Measurements from ENCODE around the gene TBC1D19. TPM values are rescaled to one million over a fixed set of nuclear protein-coding genes. Genes with fewer than 3 reads are reported as not detected.
"Not testable (repeated sequence)": the region's sequence is repeated elsewhere in the genome, so short reads cannot be mapped to it uniquely, and the experiment has no call there.

The TBC1D19 gene
- total RNA-seq, 1 donor from 2014 or later = 4.5 TPM

DNA sequence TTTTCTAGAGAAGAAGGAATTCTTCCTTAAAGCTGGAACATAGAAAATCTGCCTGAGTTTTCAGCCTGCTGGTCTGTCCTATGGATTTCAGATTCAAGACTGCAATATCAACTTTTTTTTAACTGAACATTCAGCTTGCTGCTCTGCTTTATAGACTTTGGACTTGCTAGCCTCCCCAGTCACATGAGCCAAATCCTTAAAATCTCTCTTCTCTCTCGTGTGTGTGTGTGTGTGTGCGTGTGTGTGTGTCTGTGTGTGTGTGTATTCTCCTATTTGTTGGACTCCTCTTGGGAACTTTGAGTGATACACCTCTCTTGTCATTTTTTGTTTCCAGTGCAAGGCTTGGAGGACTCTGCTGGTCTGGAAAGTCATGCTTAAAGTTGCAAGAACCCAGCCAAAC, 6.8 kb upstream of the TBC1D19 start:
- H3K9me3 Mint-ChIP-seq = no peaks in the 10 kb centered on the region
- no peak for DNase-seq (ENCODE audit: low spot score)
- no peaks in the 10 kb centered on the region for H3K36me3 Mint-ChIP-seq (ENCODE audit: low read depth)
- intact Hi-C loops (cut with micrococcal nuclease) = no loop called here
- H3K27ac Mint-ChIP-seq = no peak overlapping the region
- no peaks in the 10 kb centered on the region for H3K27me3 Mint-ChIP-seq (ENCODE audit: low read depth)
- no peak overlapping the region for H3K4me3 Mint-ChIP-seq (ENCODE audit: low read depth)
- H3K4me1 Mint-ChIP-seq (ENCODE audit: low read depth) = peaks cover 5% of the 10 kb centered on the region

DNA sequence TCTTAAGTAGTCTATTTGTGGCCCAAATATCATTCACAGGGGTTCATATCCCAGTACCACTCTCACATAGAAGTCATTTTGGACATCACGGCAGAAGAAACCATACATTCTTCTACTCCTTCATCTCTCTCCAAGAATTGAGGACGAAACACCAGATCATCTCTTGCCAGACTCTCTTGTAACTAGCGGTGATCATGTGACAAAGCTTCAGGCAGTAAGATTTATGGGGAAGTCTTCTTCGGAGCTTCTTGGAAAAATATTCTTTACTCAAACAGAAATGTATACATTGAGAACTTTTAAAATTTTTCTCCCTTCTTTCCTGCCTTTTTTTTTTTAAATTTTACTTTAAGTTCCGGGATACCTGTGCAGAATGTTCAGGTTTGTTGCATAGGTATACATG, 4.7 kb upstream of the TBC1D19 start:
- Mint-ChIP-seq H3K36me3 (ENCODE audit: low read depth) (no peaks in the 10 kb centered on the region), H3K27ac (no peak overlapping the region), H3K9me3 (no peaks in the 10 kb centered on the region), H3K4me3 (ENCODE audit: low read depth) (no peak overlapping the region), H3K4me1 (ENCODE audit: low read depth) (peaks cover 17% of the 10 kb centered on the region), H3K27me3 (ENCODE audit: low read depth) (no peaks in the 10 kb centered on the region)
- DNase-seq (ENCODE audit: low spot score) = no peak
- intact Hi-C loops (cut with micrococcal nuclease) = no loop called here

DNA sequence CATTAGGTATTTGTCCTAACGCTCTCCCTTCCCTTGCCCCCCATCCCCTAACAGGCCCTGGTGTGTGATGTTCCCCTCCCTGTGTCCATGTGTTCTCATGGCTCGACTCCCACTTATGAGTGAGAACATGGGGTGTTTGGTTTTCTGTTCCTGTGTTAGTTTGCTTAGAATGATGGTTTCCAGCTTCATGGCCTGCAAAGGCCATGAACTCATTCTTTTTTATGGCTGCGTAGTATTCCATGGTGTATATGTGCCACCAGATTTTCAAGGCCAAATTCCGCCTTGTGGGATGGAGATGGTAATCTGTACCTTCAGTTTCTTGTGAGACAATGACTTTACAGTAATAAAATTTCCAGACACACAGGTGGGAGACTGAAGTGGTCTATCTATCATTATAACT, 2.5 kb upstream of the TBC1D19 start:
- not testable (repeated sequence) for H3K27me3 Mint-ChIP-seq (ENCODE audit: low read depth); H3K27ac Mint-ChIP-seq; H3K9me3 Mint-ChIP-seq; H3K4me3 Mint-ChIP-seq (ENCODE audit: low read depth); DNase-seq (ENCODE audit: low spot score); H3K36me3 Mint-ChIP-seq (ENCODE audit: low read depth)
- intact Hi-C loops (cut with micrococcal nuclease) = loop anchor here (5.0 to 10.0 kb wide), 3 partner anchors 127 to 667 kb away; partner anchors contain the start of gene SMIM20
- peaks cover 27% of the 10 kb centered on the region for H3K4me1 Mint-ChIP-seq (ENCODE audit: low read depth)

DNA sequence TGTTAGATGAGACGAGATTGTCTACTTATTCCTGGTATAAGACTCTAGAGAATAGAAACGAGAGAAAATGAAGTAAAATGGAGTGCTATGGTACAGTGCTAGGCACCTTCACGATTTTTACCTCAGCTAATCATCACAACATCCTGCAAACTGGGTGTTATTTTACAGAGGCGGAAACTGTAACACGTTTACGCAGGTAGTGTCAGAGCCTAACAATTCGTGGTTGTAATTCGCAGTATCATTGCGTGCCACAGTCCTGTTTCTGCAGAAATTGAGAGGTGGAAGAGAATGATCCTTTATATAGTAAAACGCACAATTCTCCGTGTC, 383 bp upstream of the TBC1D19 start:
- Mint-ChIP-seq H3K36me3 (ENCODE audit: low read depth) (no peaks in the 10 kb centered on the region), H3K27me3 (ENCODE audit: low read depth) (no peaks in the 10 kb centered on the region), H3K27ac (peak overlapping the region; percentile 79), H3K9me3 (no peaks in the 10 kb centered on the region), H3K4me1 (ENCODE audit: low read depth) (peaks cover 25% of the 10 kb centered on the region), H3K4me3 (ENCODE audit: low read depth) (peak overlapping the region; percentile 93)
- DNase-seq (ENCODE audit: low spot score) = no peak
- intact Hi-C loops (cut with micrococcal nuclease) = loop anchor here (2.0 to 10.0 kb wide), 4 partner anchors 129 to 669 kb away; partner anchors contain the start of gene SMIM20

DNA sequence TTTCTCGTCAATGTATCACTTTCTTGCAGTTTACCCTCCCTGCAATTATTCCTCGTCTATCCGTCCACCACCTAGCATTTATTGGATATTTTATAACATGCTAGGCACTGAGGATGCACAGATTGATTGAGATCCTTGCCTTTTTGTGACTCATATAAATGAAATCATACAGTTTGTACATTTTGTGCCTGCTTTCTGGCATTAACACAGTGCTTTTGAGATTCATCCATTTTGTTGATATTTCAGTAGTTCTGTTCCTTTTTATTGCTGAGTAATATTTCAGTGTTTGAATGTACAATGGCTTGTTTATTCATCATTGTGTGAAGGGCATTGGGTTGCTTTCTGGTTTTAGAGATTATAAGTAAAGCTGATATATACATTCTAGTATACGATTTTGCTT, 841 bp downstream of the TBC1D19 start:
- intact Hi-C loops (cut with micrococcal nuclease) = loop anchor here (5.0 to 10.0 kb wide), 3 partner anchors 130 to 670 kb away; partner anchors contain the start of gene SMIM20
- peaks cover 25% of the 10 kb centered on the region for H3K4me1 Mint-ChIP-seq (ENCODE audit: low read depth)

DNA sequence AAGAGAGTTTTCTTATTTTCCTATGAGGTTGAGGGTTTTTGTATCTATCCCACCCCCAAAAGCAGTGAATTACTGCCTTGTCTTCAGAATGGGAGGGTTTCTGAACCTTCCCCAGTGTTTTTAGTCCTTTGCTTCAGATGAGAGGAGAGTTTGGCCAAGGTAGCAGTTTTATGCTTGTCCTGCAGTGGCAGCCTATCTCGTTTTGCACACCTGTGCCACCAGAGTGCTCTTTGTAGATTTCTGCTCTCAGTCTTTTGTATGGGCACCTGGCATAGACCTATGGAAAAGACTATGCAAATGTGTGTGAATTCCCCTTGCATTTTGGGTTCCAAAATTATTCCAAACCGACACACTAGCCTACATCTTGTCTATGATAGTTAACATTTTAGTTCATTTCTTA, 5.8 kb downstream of the TBC1D19 start:
- H3K27me3 Mint-ChIP-seq (ENCODE audit: low read depth) = peaks cover 8% of the 10 kb centered on the region
- intact Hi-C loops (cut with micrococcal nuclease) = loop anchor here (10.0 kb wide), 2 partner anchors 135 to 675 kb away; partner anchors contain the start of gene SMIM20
- H3K27ac Mint-ChIP-seq = no peak overlapping the region
- H3K36me3 Mint-ChIP-seq (ENCODE audit: low read depth) = no peaks in the 10 kb centered on the region
- no peaks in the 10 kb centered on the region for H3K9me3 Mint-ChIP-seq
- DNase-seq (ENCODE audit: low spot score) = no peak
- peaks cover 10% of the 10 kb centered on the region for H3K4me1 Mint-ChIP-seq (ENCODE audit: low read depth)
- H3K4me3 Mint-ChIP-seq (ENCODE audit: low read depth) = no peak overlapping the region

More for the DNA sequence above, 841 bp downstream of the TBC1D19 start:
- Mint-ChIP-seq H3K27me3 (ENCODE audit: low read depth) (peaks cover 5% of the 10 kb centered on the region), H3K9me3 (no peaks in the 10 kb centered on the region), H3K36me3 (ENCODE audit: low read depth) (no peaks in the 10 kb centered on the region), H3K27ac (peak overlapping the region; percentile 79), H3K4me3 (ENCODE audit: low read depth) (peak overlapping the region; percentile 93)
- DNase-seq (ENCODE audit: low spot score) = no peak

DNA sequence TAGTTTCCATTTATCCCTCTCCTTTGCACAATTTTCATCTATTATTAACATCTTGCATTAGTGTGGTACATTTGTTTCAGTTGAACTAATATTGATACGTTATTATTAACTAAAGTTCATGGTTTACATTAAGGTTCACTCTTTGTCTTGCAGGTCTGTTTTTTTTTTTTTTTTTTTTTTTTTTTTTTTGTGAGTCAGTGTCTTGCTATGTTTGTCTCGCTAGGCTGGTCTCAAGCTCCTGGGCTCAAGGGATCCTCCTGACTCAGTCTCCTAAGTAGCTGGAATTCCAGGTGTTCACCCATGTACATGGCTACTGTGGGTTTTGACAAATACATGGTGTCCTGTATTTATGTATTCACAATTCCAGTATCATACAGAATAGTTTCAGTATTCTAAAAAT, 6.8 kb downstream of the TBC1D19 start:
- Mint-ChIP-seq H3K9me3 (no peaks in the 10 kb centered on the region), H3K36me3 (ENCODE audit: low read depth) (no peaks in the 10 kb centered on the region), H3K27ac (no peak overlapping the region), H3K27me3 (ENCODE audit: low read depth) (peaks cover 8% of the 10 kb centered on the region), H3K4me1 (ENCODE audit: low read depth) (peaks cover 7% of the 10 kb centered on the region), H3K4me3 (ENCODE audit: low read depth) (no peak overlapping the region)
- intact Hi-C loops (cut with micrococcal nuclease) = no loop called here
- no peak for DNase-seq (ENCODE audit: low spot score)

DNA sequence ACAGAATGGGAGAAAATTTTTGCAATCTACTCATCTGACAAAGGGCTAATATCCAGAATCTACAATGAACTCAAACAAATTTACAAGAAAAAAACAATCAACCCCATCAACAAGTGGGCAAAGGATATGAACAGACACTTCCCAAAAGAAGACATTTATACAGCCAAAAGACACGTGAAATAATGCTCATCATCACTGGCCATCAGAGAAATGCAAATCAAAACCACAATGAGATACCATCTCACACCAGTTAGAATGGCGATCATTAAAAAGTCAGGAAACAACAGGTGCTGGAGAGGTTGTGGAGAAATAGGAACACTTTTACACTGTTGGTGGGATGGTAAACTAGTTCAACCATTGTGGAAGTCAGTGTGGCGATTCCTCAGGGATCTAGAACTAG, 9.7 kb downstream of the TBC1D19 start:
- H3K4me1 Mint-ChIP-seq (ENCODE audit: low read depth); H3K36me3 Mint-ChIP-seq (ENCODE audit: low read depth); H3K27ac Mint-ChIP-seq; DNase-seq (ENCODE audit: low spot score); H3K4me3 Mint-ChIP-seq (ENCODE audit: low read depth); H3K9me3 Mint-ChIP-seq; H3K27me3 Mint-ChIP-seq (ENCODE audit: low read depth); intact Hi-C loops (cut with micrococcal nuclease): not testable (repeated sequence)

DNA sequence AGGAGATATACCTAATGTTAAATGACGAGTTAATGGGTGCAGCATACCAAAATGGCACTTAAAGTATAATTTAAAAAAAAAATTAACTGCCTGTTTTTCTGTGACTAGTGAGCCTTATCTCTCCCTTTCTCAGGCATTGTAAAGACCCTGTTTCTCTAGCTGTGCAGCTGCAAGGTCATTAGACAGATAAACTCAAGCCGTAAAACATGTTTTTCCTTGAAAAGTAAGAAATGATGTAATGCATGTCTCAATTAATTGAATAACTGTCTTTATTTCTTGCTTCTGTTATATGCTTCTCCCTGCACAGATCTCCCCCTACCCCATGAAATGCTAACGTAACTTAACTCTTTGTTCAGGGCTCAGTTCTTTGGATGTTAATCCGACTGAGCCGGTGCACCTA, 10.5 kb downstream of the TBC1D19 start:
- Mint-ChIP-seq H3K27ac (no peak overlapping the region), H3K4me3 (ENCODE audit: low read depth) (no peak overlapping the region), H3K36me3 (ENCODE audit: low read depth) (no peaks in the 10 kb centered on the region), H3K9me3 (no peaks in the 10 kb centered on the region), H3K27me3 (ENCODE audit: low read depth) (peaks cover 6% of the 10 kb centered on the region), H3K4me1 (ENCODE audit: low read depth) (peaks cover 7% of the 10 kb centered on the region)
- intact Hi-C loops (cut with micrococcal nuclease) = no loop called here
- DNase-seq (ENCODE audit: low spot score) = no peak

DNA sequence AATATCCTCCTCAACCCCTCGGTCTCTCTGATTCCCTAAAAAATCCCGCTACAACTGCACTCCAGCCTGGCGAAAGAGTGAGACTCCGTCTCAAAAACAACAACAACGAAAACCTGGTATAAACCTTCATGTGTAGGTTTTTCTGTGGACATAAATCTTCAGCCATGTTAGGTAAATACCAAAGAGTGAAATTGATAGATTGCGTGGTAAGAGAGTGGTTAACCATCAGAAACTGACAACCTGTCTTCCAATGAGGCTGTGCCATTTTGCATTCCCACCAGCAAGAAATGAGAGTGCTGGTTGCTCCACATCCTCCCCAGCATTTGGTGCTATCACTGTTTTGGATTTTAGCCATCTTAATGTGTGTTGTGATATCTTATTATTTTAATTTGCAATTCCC, 10.9 kb downstream of the TBC1D19 start:
- DNase-seq (ENCODE audit: low spot score) = no peak
- peaks cover 3% of the 10 kb centered on the region for H3K27me3 Mint-ChIP-seq (ENCODE audit: low read depth)
- no peak overlapping the region for H3K27ac Mint-ChIP-seq
- intact Hi-C loops (cut with micrococcal nuclease) = no loop called here
- no peaks in the 10 kb centered on the region for H3K9me3 Mint-ChIP-seq
- H3K4me1 Mint-ChIP-seq (ENCODE audit: low read depth) = peaks cover 7% of the 10 kb centered on the region
- H3K4me3 Mint-ChIP-seq (ENCODE audit: low read depth) = no peak overlapping the region
- no peaks in the 10 kb centered on the region for H3K36me3 Mint-ChIP-seq (ENCODE audit: low read depth)

DNA sequence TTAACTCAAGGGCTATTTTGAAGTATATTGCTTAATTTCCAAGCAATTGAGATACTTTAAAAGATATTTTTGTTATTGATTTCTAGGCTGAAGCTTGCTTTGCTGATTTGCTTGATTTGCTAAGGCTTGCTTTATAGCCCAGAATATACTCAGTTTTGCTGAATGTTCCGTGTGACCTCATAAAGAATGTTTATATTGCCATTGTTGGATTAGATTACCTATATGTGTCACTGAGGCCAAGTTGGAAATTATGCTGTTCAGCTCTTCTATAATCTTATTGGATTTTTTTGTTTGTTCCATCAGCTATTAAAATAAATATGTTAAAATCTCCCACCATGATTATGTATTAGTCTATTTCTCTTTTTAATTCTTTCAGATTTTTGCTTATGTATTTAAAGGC, 13.0 kb downstream of the TBC1D19 start:
- no peak for DNase-seq (ENCODE audit: low spot score)
- H3K36me3 Mint-ChIP-seq (ENCODE audit: low read depth) = no peaks in the 10 kb centered on the region
- H3K4me3 Mint-ChIP-seq (ENCODE audit: low read depth) = no peak overlapping the region
- no peaks in the 10 kb centered on the region for H3K9me3 Mint-ChIP-seq
- H3K4me1 Mint-ChIP-seq (ENCODE audit: low read depth) = peaks cover 7% of the 10 kb centered on the region
- H3K27me3 Mint-ChIP-seq (ENCODE audit: low read depth) = no peaks in the 10 kb centered on the region
- no peak overlapping the region for H3K27ac Mint-ChIP-seq
- intact Hi-C loops (cut with micrococcal nuclease) = no loop called here

DNA sequence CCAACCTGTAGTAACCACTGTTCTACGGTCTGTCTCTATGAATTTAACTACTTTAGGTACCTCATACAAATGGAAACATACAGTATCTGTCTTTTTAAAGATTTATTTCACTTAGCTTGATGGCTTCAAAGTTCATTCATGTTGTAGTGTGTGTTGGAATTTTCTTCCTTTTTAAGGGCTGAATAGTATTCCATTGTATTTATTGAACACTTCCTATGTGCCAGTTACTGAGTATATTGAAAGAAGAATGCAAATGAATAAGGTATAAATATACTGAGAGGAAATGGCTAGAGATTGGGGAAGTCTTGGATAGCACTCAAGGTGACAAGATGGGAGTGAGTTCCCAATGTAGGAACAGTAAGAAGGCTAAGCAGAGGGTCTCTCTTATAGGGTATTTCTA, 17.3 kb downstream of the TBC1D19 start:
- no peaks in the 10 kb centered on the region for H3K9me3 Mint-ChIP-seq
- no peak for DNase-seq (ENCODE audit: low spot score)
- no peaks in the 10 kb centered on the region for H3K4me1 Mint-ChIP-seq (ENCODE audit: low read depth)
- no peaks in the 10 kb centered on the region for H3K36me3 Mint-ChIP-seq (ENCODE audit: low read depth)
- H3K4me3 Mint-ChIP-seq (ENCODE audit: low read depth) = no peak overlapping the region
- no peaks in the 10 kb centered on the region for H3K27me3 Mint-ChIP-seq (ENCODE audit: low read depth)
- no peak overlapping the region for H3K27ac Mint-ChIP-seq
- intact Hi-C loops (cut with micrococcal nuclease) = no loop called here

DNA sequence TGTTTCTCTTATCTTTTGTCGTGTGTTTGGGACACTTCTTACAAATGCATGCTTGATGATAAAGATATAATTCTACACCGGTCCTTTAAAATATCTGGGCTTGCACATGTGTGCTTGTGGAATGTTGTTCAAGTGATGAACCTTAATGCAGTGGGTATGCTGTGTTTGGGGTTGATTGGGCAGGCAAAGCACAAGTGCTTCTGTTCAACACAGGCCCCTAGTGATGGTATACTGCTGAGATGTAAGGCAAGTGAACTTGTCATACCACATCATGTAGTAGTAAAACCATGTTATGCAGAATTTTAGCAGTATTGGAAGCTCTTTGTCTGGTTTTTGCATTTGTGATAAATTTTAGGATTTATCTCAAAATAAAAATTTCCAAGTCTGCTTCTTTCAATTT, 23.9 kb downstream of the TBC1D19 start:
- intact Hi-C loops (cut with micrococcal nuclease) = no loop called here

DNA sequence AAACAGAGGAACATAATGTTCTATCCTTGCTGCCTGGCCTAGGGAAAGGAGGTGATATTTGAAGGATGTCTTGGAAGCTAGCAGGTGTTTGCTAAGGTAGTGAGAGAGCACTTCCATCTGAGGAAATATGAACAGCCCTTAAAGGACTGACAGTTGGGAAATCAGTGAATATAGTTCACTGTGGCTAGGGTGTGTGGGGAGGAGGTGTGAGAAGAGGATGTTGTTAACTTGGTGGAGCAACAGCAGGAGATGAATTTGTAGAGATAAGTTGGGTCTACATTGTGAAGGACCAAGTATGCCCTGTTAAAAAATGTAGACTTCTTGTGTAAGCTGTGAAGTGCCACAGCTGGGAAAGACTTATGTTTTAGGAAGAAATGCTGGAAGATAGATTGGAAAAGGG, 25.5 kb downstream of the TBC1D19 start:
- Mint-ChIP-seq H3K4me1 (ENCODE audit: low read depth) (peaks cover 16% of the 10 kb centered on the region), H3K9me3 (no peaks in the 10 kb centered on the region), H3K27me3 (ENCODE audit: low read depth) (no peaks in the 10 kb centered on the region), H3K4me3 (ENCODE audit: low read depth) (no peak overlapping the region), H3K27ac (no peak overlapping the region), H3K36me3 (ENCODE audit: low read depth) (no peaks in the 10 kb centered on the region)
- no peak for DNase-seq (ENCODE audit: low spot score)
- intact Hi-C loops (cut with micrococcal nuclease) = no loop called here

More for the DNA sequence above, 23.9 kb downstream of the TBC1D19 start:
- Mint-ChIP-seq H3K4me3 (ENCODE audit: low read depth) (no peak overlapping the region), H3K36me3 (ENCODE audit: low read depth) (no peaks in the 10 kb centered on the region), H3K27ac (no peak overlapping the region), H3K4me1 (ENCODE audit: low read depth) (peaks cover 13% of the 10 kb centered on the region), H3K27me3 (ENCODE audit: low read depth) (no peaks in the 10 kb centered on the region), H3K9me3 (no peaks in the 10 kb centered on the region)
- no peak for DNase-seq (ENCODE audit: low spot score)
